ENCODE data around the gene NCAM1.
"Not testable (repeated sequence)": the region's sequence is repeated elsewhere in the genome, so short reads cannot be mapped to it uniquely, and the experiment has no call there.

NCAM1 gene

GRCh38 chr11:112961146-112961668 is at the start of gene NCAM1:
TSS of gene NCAM1 (plus strand) at chr11:112961420.
- peak within 1 kb of the TSS; percentile 55 for H3K4me3 ChIP-seq (replicated peaks; ENCODE audit: low read depth, low read length)
- TF ChIP-seq CTCF (IDR thresholded peaks at IDR 0.05; ENCODE audit: low read length, missing control alignments) = no peak
- DNase-seq (ENCODE audit: low read depth) = peak; percentile 78

- DNase-seq (ENCODE audit: low read depth) = no peak
- TF ChIP-seq CTCF (IDR thresholded peaks at IDR 0.05; ENCODE audit: low read length, missing control alignments) = no peak
- no peak overlapping the region for H3K4me3 ChIP-seq (replicated peaks; ENCODE audit: low read depth, low read length)
Observed at GRCh38 chr11:112922606-112923005, 38.6 kb upstream of the NCAM1 start.

- H3K4me3 ChIP-seq (replicated peaks; ENCODE audit: low read depth, low read length); DNase-seq (ENCODE audit: low read depth): not testable (repeated sequence)
Observed at GRCh38 chr11:112924836-112925235, 36.4 kb upstream of the NCAM1 start.

GRCh38 chr11:112925516-112926310 is 35.5 kb upstream of the NCAM1 start:
- H3K4me3 ChIP-seq (replicated peaks; ENCODE audit: low read depth, low read length) = no peak overlapping the region
- DNase-seq (ENCODE audit: low read depth) = no peak
- TF ChIP-seq CTCF (IDR thresholded peaks at IDR 0.05; ENCODE audit: low read length, missing control alignments) = no peak

- no peak for TF ChIP-seq CTCF (IDR thresholded peaks at IDR 0.05; ENCODE audit: low read length, missing control alignments)
- DNase-seq (ENCODE audit: low read depth) = no peak
- H3K4me3 ChIP-seq (replicated peaks; ENCODE audit: low read depth, low read length) = no peak overlapping the region
Observed at GRCh38 chr11:112928136-112928535, 33.1 kb upstream of the NCAM1 start.

GRCh38 chr11:112929432-112929831 is 31.8 kb upstream of the NCAM1 start:
- TF ChIP-seq CTCF (IDR thresholded peaks at IDR 0.05; ENCODE audit: low read length, missing control alignments) = no peak
- H3K4me3 ChIP-seq (replicated peaks; ENCODE audit: low read depth, low read length) = no peak overlapping the region
- no peak for DNase-seq (ENCODE audit: low read depth)

GRCh38 chr11:112931703-112932102 is 29.5 kb upstream of the NCAM1 start:
- TF ChIP-seq CTCF (IDR thresholded peaks at IDR 0.05; ENCODE audit: low read length, missing control alignments) = no peak
- no peak overlapping the region for H3K4me3 ChIP-seq (replicated peaks; ENCODE audit: low read depth, low read length)
- DNase-seq (ENCODE audit: low read depth) = no peak
